GM18508 (cell line): ENCODE measurements around the gene SART3.
A peak's percentile ranks its signal among the peaks of the same experiment; 100 is the strongest.

Experiments used
- ATAC-seq: cut with Tn5 transposase; IDR thresholded peaks from one replicate; pipeline ENCODE4 v1.9.1; 2021; ENCODE audit warnings: moderate number of reproducible peaks; ENCODE audit not compliant: insufficient read depth, unreplicated experiment

The SART3 gene

DNA sequence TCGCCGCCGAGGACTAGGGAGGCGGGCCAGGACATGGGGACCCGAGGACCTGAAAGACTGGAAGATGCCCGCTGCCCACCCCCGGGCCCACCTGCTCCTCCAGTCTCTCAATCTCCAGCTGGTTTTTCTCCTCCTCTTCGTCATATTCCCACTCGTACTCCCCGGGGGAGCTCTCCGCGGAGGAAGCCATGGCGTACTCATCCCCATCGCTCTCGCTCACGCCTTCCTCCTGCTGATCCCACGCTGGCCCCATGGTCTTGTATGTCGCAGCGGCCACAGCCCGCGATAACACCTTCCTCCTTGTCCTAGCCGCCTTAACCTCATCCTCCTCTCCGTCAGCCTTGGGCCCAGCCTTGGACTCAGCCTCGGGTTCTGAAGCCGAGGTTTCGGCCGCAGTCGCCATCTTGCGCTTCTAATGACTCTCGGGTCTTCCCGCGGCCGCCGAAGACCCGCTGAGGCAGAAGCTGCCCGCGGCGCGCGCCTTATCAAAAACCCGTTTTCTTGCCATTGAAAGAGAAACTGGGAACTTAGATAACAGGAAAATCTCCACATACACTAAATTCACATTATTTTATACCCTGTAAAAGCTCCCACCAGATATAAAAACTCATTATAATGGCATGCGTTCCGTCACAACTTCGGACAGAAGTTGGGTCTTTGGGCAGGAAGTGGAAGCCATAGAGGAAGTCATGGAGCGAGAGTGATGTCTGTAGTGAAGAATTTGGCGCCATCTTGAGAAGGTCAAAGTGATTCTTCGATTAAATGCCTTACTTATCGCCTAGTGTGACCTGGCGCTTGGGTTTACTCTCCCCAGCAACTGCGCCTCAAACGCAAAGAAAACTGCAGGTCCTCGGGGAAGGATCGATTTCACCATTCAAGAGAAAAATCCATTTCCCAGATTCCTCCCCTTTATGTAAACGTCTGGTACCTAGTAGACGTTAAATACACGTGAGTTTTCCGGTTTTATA is at the start of gene SART3:
SART3 (minus strand) TSS at position 422 of the 968 bp plus-strand sequence; CDS start at position 403, 19 bp downstream.
- ATAC-seq = peak; percentile 32

- ATAC-seq = no peak
These were observed 49.4 kb upstream of the SART3 start for GRCh38 chr12:108610336-108610815.

DNA sequence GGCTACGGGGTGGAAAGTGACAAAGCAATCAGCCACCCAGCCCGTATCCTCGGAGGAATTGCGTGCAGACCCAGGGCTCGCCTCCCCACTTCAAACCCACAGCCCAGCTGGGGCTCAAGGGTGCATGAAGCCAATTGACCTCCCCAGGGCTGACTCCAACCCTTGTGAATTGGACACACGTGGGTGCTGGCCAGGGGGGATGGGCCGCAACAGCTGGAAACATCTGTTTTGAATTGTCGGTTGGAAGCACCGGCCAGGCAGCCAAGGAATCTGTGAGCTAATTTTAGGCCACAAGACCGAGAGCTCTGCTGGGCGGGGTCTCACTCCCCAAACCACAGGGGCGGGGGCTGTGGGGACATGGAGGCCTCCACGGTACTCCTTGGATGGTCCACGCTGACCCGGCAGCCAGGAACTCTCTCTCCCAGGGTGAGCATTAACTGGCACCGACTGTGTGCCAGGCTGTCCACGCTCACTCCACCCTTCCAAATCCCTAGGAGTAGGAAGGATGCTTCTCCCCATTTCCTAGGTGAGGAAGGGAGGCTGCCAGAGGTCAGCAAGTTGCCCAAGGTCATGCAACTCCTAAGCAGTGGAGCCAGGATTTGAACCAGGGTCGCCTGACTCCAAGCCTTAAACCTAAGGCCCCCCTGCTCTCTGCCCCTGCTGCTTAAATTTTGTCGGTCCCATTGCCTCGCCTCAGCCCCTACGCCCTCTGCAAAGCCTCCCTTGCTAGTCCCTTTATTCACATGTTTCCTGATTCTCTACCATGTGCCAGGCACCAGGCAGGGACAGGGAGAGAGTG is 48.8 kb upstream of the SART3 start:
- no peak for ATAC-seq

- no peak for ATAC-seq
These were observed 47.6 kb upstream of the SART3 start for GRCh38 chr12:108608616-108609015.

GRCh38 chr12:108607981-108608600 is 47.1 kb upstream of the SART3 start:
- no peak for ATAC-seq

- ATAC-seq = no peak
These were observed 45.5 kb upstream of the SART3 start for GRCh38 chr12:108606492-108606891.

DNA sequence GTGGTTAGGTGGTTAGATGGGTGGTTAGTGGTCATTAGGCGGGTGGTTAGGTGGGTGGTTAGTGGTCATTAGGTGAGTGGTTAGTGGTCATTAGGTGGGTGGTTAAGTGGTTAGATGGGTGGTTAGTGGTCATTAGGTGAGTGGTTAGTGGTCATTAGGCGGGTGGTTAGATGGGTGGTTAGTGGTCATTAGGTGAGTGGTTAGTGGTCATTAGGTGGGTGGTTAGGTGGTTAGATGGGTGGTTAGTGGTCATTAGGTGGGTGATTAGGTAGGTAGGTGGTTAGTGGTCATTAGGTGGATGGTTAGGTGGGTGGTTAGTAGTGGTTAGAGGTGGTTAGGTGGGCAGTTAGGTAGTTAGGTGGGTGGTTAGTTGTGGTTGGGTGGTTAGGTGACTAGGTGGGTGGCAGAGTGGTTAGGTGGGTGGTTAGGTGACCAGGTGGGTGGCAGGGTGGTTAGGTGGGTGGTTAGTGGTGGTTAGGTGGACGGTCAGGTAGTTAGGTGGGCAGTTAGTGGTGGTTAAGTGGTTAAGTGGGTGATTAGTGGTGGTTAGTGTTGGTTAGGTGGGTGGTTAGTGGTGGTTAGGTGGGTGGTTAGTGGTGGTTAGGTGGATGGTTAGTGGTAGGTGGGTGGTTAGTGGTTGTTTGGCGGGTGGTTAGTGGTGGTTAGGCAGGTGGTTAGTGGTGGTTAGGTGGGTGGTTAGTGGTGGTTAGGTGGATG is 44.9 kb upstream of the SART3 start:
- ATAC-seq = no peak

DNA sequence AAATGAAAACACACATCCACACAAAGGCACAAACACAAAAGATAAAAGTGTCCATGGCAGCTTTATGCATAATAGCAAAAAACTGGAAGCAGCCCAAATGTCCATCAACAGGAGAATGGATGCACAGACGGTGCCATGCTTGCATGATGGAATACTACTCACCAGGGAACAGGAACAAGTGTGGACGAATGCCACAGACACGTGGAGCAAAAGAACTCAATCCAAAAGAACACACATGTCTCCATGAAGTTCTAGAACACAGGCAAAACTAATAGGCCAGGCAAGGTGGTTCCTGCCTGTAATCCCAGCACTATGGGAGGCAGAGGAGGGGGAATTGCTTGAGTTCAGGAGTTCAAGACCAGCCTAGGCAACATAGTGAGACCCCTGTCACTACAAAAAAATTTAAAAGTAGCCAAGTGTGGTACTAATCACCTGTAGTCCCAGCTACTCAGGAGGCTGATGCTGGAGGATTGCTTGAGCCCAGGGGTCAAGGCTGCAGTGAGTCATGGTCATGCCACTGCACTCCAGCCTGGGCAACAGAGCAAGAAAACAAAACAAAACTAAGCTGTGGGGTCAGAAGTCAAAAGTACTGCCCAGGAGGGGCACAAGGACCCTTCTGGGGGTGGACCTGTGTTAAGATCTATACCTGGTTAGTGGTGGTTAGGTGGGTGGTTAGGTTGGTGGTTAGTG is 44.2 kb upstream of the SART3 start:
- ATAC-seq = no peak

DNA sequence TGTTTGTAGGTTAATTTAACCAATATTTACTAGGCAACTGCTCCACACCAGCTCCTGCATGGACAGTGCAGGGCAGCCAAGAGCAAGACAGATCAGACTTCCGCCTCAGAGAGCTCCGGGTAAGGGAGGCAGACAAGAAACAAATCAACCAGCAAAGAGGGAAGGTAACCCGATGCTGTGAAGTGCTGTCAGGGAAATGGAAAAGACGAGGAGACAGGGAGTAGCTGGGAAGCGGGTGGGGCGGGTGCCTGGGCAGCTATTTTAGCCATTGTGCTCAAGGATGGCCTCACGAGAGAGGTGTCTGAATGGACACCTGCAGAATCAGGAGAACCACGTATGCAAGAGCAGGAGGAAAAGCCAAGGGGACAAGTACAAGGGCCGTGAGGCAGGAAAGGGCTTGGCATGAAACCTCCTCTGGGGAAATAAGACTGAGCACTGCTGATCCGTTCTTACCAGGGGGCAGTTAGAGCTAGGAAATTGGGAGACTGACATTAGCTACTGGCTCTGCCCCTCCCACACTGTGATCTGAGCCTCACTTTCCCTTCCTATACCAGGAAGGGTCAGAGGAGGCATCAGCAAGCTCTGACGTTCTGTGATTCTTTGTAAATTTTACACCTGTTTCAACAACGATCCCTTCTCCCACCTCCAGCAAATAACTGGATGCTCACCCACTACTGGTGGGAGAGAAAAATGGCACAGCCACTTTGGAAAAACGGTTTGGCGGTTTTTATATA is 43.4 kb upstream of the SART3 start:
- no peak for ATAC-seq

DNA sequence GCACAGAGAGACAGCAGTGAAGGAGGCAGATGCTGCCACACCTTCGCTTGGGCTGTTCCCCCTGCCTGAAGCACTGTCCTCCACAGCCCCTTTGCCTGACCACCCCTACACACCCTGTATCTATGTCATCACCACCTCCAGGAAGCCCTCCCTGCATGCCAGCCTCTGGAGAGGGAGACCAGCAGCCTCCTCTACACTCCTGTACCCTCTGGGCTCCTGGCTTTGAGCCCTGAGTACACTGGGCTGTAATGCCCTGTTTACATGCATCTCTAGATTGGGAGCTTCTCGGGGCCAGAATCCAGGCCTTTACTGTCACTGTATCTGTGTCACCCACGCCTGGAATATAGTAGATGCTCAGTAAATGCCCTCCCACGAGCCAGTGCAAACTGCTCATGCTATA is 42.8 kb upstream of the SART3 start:
- ATAC-seq = no peak

DNA sequence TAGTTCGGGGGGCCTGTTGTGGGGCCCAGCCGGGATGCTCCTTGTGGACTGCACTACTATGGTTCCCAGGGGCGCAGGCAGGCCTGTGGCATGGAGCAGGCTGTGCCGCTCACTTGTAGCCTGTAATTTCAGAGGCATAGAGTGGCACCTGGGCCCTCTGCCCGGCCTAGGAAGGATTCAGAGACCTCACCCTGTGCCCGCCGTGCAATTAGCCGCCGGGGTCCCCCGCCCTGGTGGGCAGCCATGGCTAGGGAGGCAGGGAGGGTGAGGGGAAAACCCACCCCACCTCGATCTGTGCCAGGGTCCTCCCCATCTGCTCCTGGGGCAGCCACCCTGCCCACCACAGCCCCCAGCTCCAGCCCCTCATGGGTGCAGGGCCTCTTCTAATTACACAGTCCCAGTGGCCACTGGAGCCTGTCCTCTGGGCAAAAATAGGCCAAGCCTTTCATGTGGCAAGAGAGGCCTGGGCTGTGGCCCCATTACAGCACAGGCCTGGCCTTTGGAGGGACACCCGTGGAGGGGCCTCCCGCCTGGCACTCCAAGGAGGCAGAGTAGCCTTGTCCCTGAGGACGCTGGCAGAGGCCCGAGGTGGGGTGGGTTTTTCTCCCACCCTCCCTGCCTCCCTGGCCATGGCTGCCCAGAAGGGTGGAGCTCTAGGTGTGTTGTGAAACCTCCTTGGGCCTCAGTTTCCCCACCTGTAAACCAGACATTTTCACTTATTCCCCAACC is 42.2 kb upstream of the SART3 start:
- no peak for ATAC-seq

DNA sequence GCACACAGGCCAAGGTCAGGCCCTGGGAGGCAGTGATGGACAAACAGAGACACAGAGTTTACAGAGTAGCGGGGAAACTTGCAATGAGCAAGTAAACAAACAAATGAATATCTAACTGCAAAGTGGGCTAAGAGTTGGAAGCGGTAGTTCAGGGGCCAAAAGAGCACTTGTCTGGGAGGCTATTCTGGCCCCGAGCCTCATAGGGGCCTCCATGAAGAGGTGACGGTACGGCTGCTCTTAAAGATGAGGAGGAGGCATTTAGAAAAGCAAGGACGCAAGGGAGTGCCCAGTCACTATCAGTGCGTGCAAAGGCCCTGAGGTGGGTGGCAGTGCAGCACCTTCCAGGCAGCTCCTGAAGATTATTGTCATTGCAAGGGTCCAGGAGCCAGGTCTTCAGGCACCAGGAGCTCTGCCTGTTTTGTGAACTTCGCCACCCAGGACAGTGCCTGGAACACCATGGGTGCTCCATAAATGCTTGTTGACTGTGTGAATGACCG is 41.3 kb upstream of the SART3 start:
- no peak for ATAC-seq

DNA sequence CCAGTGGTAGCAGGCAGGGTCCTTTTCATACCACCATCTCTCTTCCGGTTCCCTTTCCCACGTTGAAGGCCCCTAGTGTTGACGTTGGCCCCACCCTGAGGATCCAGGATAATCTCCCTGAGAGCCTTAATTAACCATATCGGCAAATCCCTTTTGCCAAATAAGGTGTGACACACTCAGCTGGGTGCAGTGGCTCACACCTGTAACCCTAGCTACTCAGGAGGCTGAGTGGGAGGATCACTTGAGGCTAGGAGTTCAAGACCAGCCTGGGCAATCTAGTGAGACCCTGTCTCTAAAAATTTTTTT is 39.7 kb upstream of the SART3 start:
- no peak for ATAC-seq

DNA sequence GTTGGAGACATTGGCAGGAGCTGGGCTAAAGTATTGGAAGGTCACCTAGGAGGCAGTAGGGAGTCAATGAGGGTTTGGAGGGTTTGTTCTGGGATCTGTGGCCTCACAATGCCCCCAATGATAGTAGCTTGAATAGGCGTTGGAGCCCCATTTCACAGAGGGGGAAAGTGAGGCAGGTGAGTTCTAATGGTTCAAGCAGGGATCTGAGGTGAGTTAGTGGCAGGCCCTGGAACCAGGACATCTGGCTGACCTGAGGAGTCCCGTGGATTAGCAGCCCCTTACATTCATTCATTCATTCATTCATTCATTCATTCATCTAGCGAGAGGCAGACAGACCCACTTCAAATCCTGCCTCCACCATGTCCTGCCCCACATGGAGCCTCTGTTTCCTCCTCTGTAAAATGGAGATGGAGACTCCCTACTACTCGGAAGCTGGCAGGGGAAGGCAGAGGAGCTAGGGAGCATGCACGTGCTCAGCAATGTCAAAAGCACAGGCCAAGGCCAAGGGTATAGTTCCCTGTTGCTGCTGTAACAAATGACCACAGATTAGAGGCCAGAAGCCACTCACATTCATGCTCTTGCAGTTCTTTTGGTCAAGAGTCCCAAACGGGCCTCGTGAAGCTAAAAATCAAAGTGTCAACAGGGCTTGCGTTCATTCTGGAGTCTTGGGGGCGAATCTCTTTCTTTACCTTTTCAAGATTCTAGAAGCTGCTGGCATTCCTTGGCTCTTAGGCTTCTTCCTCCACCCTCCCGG is 39.2 kb upstream of the SART3 start:
- no peak for ATAC-seq

- ATAC-seq = no peak
These were observed 38.6 kb upstream of the SART3 start for GRCh38 chr12:108599541-108599940.

- no peak for ATAC-seq
These were observed 37.7 kb upstream of the SART3 start for GRCh38 chr12:108598553-108599250.
